GM21619 (cell line): ENCODE measurements around the gene MYO5A.
A peak's percentile ranks its signal among the peaks of the same experiment; 100 is the strongest.
"Not testable (repeated sequence)": the region's sequence is repeated elsewhere in the genome, so short reads cannot be mapped to it uniquely, and the experiment has no call there.

Source experiments
- ATAC-seq: cut with Tn5 transposase; IDR thresholded peaks from one replicate; pipeline ENCODE4 v1.9.1; 2021; ENCODE audit not compliant: unreplicated experiment

The MYO5A gene

DNA sequence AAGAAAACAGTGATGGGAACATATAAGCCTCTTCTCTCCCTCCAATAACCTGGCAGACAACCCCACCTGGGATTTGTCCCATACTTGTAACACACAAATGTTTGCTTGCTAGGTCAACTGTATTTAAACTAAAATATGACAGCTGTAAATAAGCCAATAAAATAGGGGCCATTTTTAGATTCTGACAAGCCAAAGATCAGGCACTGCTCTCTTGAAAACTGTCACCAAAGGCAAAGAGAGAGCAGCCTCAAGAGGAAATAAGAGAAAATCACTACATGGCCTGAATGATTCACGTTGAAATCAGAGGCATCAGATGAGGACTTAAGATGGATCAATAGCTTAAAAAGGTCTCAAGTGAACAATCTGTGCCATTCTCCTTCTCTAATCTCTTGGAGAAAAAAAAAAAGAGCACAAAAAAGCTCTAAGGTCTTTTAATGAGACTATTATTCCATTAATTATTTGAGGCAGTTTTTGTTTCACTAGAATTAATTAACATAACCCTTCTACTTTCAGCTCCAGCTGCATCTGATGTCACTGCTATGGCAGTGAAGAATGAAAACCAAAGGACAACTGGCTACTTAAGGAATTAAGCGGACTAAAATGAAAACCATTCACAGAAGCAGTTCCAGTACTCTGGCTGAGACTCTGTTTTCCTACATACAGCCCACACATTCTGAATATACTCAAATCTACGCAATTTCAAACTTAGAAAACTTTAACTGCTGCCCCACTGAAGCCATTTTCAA is 19.0 kb downstream of the MYO5A start:
- ATAC-seq = no peak

GRCh38 chr15:52506549-52506948 is 22.1 kb downstream of the MYO5A start:
- ATAC-seq = no peak

DNA sequence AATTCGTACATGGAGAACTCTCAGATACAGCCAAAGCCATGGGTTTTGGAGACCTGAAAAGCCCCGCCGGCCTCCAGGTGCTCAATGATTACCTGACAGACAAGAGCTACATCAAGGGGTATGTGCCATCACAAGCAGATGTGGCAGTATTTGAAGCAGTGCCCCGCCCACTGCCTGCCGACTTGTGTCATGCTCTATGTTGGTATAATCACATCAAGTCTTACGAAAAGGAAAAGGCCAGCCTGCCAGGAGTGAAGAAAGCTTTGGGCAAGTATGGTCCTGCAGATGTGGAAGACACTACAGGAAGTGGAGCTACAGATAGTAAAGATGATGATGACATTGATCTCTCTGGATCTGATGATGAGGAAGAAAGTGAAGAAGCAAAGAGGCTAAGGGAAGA is 23.5 kb downstream of the MYO5A start:
- ATAC-seq = no peak

DNA sequence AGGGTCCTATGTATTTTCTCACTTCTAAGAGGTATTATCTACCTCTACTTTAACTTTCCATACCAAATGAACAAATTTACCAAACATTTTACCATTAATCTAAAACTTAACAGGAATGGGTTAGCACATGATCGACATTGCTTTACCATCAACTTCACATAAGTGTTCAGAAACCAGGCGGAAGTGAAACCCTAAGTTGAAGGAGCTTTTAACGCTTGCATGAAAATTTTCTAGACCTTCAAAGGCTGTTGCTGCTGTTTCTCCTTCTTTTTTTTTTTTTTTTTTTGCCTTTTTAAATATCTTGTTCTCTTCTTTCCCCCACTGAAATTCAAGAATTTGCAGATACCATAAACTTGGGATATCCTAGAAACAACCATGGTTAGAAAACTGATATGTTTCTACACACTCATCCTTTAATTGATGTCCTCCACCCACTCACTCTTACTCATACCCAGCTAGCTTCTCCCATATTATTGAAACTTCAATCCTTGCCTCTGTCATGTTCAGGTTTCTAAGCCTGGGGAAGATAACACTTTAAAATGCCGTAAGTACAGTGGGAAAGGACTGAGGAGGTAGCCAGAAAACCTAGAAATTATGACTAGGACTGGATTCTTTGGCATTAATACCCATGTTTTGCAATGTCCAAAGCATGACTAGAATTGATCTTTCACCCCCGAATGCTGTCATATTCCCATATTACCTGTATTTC is 24.7 kb downstream of the MYO5A start:
- ATAC-seq = peak; percentile 87

DNA sequence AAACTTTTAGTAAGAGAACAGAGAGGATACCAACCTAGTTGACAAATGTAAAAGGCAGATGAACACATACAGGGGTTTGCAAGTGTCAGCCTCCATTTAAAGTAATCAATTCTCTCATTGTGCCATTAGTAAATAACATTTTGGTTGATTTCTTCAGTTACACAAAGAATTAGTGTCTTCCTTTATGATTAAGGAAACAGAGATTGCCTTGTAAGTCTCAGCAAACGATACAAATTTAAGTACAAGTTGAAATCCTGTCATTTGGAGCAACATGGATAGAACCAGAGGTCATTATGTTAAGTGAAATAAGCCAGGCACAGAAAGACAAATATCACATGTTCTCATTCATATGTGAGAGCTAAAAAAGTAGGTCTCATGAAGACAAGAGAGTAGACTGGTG is 26.1 kb downstream of the MYO5A start:
- no peak for ATAC-seq

DNA sequence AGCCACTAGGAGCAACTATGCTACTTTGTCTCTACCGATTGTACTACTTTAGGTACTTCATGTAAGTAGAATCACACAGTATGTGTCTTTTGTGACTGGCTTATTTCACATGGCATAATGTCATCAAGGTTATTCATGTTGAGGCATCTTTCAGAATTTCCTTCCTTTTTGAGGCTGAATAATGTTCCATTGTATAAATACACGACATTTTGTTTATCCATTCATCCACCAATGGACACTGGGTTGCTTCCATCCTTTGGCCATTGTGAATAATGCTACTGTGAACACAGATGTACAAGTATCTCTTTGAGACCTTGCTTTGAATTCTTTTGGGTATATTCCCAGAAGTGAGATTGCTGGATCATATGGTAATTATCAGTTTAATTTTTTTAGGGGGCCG is 29.2 kb downstream of the MYO5A start:
- no peak for ATAC-seq

DNA sequence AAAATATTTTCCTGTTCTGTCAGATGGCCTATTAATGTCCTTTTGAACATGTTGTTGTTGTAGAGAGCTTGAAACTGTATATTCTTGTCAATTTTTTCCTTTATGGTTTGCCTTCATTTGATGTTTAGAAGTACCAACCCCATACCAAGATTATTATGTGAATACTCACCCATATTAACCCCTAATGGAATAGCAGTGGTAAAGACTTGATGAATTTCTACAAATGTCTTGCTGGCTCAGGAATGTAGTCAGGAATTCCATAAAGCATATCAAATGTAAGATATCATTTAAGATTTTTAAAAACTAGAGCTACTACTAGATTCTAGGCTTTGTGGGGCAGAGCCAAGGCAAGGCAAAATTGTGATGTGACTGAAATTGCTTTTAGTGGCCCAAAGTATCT is 30.0 kb downstream of the MYO5A start:
- ATAC-seq = no peak

DNA sequence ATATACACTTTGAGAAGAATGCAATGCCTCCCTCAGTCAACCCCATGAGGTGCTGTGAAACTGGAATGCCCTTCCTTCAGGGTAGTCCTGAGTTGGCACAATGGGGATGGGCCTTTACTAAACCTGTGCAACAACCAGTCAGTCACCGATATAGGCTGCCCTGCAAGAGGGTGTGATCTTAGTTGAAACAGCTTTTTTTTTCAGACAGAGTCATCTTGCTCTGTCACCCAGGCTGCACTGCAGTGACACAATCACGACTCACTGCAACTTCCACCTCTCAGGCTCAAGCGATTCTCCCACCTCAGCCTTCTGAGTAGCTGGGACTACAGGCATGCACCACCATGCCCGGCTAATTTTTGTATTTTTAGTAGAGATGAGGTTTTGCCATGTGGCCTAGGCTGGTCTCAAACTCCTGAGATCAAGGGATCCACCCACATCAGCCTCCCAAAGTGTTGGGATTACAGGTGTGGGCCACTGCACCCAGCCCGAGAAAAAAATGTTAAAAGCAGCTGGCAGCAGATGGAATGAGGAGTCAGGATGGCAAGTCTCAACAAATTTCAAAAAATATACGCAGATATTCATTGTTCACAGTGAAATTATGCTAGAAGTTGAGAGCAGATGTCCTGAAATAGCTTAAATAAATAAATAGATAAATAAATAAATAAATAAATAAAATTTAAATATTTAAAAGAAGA is 31.8 kb downstream of the MYO5A start:
- no peak for ATAC-seq

DNA sequence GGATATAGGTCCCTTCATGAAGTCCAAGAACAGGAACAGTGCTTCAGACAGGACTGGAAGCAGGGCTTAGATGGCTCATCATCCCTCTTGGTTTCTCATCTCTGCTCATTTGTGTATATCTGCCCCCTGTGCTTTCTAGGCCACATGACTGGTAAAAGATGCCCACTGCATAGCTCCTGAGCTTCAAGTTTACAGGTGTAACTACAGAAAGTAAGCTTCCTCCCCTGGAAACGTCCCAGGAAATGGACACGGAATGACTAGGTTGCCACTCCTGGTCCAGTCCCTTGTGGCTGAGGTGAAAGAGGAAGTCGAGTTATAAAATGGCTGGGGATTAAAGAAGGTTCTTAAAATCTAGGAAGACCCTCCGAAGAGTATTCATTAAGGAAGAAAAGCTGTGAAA is 32.5 kb downstream of the MYO5A start:
- ATAC-seq = no peak

DNA sequence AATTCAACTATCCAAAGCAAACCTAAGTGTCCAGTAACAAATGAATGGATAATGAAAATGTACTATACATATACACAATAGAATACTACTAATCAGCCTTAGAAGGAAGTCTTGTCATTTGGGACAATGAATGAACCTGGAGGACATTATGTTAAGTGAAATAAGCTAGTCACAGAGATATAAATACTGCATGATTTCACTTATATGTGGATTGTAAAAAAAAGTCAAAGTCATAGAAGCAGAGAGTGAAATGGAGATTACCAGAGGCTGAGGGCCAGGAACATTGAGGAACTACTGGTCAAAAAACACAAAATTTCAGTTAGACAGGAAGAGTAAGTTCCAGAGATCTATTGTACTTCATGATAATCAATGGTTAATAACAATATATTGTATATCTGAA is 33.6 kb downstream of the MYO5A start:
- no peak for ATAC-seq

- ATAC-seq = no peak
Observed at GRCh38 chr15:52493968-52494367, 34.7 kb downstream of the MYO5A start.

GRCh38 chr15:52492132-52492531 is 36.5 kb downstream of the MYO5A start:
- ATAC-seq = no peak

DNA sequence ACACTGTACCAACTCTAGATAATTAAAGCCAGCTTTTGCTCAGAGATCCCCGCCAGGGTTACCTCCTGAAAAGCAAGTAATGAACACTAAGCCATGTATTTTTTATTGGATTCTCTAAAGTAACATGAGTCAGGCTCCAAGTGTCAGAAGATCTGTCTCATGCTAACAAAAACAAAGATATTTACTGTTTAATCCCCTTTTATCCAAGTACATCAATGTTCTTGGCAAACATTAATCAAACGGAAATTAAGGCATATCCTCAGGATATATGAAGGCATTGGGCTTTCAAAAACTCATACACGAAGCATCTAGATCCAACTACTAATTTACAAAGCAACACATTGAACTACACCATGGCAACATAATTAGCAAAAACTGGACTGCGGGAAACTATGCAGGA is 37.2 kb downstream of the MYO5A start:
- no peak for ATAC-seq

- ATAC-seq = not testable (repeated sequence)
Observed at GRCh38 chr15:52489430-52489829, 39.2 kb downstream of the MYO5A start.

- ATAC-seq = no peak
Observed at GRCh38 chr15:52488830-52489229, 39.9 kb downstream of the MYO5A start.

GRCh38 chr15:52486003-52486996 is 42.4 kb downstream of the MYO5A start:
- no peak for ATAC-seq

GRCh38 chr15:52485290-52485689 is 43.4 kb downstream of the MYO5A start:
- no peak for ATAC-seq

DNA sequence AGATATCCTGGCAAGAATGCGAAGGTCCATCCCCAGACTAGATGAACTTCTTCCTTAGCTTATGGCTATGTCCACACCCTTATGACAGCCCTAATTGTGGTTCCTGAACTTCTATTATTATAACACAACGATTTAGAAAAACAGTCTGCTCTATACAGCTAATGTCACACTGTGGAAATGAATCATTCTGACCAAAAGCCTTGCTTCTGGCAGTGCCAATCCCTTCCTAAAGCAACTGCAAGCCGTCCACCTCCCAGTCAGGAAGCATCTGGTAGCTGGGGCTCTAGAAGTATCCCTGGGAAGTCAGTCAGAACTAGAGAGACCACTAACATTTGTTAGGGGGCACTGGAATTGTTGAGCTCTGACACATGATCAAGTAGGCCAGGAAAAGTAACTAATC is 45.0 kb downstream of the MYO5A start:
- ATAC-seq = no peak

DNA sequence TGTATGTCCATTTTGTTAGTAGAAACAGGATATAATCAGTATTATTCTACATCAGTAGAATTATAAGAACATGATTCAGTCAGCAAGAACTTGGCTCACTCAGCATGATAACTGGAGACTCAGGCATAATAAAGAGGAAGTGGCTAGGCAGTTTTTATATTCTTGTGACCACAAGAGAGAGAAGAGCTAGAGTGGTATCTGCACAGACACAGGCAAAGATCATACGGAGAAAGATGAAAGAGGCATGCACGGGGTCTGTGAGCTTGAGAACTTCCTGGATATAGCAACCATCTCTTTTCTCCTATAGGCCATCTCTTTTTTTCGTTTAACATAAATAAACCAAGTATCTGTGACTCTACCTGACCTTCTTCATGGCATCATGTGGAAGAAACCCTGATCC is 46.8 kb downstream of the MYO5A start:
- peak; percentile 100 for ATAC-seq

DNA sequence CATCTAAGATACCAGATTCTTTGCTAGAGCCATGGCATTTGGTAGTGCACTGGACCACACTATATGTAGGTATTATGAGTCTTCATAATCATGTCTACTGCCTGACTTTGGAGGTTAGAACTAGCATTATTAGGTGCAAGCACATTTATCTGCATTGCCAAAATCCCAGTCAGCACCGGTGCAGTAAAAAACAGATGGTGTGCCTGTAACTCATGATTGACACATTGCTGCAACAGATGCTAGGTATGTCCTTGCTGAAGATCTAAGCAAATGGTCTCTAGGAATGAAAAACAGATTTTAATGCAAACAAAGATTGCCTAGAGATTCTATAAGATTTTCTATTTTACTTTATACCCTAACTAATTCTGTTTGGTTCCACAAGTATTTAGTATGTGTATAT is 47.7 kb downstream of the MYO5A start:
- ATAC-seq = no peak

DNA sequence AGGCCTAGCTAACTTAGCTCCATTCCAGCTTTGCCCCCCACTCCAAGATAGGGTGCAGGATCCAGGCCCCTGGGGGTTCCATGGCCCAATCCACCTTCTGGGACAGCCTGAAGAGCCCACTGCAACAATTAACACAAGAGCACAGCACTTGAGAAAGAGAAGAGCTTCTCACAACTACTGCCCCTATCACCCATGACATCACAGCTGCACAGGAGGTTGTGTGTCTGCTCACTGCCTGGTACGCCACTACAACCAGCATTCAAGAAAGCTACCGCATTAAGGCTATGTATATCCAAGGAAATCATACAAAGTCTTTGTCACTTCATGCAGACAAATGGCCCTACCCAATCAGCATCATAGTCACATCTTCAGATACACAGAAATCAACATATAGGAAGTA is 62.0 kb downstream of the MYO5A start:
- no peak for ATAC-seq
